GM12878 (cell line): ENCODE results near the gene DDX21. TPM values are rescaled to one million over a fixed set of nuclear protein-coding genes. Genes with fewer than 3 reads are reported as not detected.
A peak's percentile ranks its signal among the peaks of the same experiment; 100 is the strongest.

ENCODE experiments used
- ATF7 ChIP-seq: fragments of 450-650 bp; IDR thresholded peaks from 2 replicates; pipeline ENCODE4 v1.6.1; 2016; ENCODE audit warnings: low read depth, mild to moderate bottlenecking
- BRCA1 ChIP-seq: IDR thresholded peaks from 2 replicates; pipeline ENCODE4 v1.6.1; 2011; ENCODE audit warnings: low read depth, low read length, improper control_type of control experiment
- CBFB ChIP-seq: IDR thresholded peaks from 2 replicates; pipeline ENCODE4 v1.6.1; 2016; ENCODE audit warnings: antibody characterized with exemption, low read depth
- CREB1 ChIP-seq: IDR thresholded peaks from 2 replicates; pipeline ENCODE4 v1.6.1; 2012; ENCODE audit warnings: low read depth, mild to moderate bottlenecking, inconsistent platforms
- EED ChIP-seq: sonication (generic); IDR thresholded peaks from 2 replicates; pipeline ENCODE4 v1.6.1; 2016; ENCODE audit warnings: antibody characterized with exemption, low read depth
- FOXM1 ChIP-seq: IDR thresholded peaks from 2 replicates; pipeline ENCODE4 v1.6.1; 2012; ENCODE audit warnings: low read depth, mild to moderate bottlenecking, inconsistent platforms, low read length, moderate library complexity
- MTA3 ChIP-seq: IDR thresholded peaks from 2 replicates; pipeline ENCODE4 v1.6.1; 2012; ENCODE audit warnings: low read length, inconsistent platforms, borderline replicate concordance
- MYB ChIP-seq: fragments of 150-350 bp; IDR thresholded peaks from 2 replicates; pipeline ENCODE4 v1.6.1; 2014; ENCODE audit warnings: mild to moderate bottlenecking, low read depth, low read length, borderline replicate concordance
- NFXL1 ChIP-seq: fragments of 450-650 bp; IDR thresholded peaks from 2 replicates; pipeline ENCODE4 v1.6.1; 2017; ENCODE audit warnings: antibody characterized with exemption, mild to moderate bottlenecking, borderline replicate concordance
- NRF1 ChIP-seq: conservative IDR thresholded peaks from 2 replicates; pipeline ENCODE4 v1.6.1; 2011; ENCODE audit warnings: mild to moderate bottlenecking, low read depth, low read length, improper control_type of control experiment
- PKNOX1 ChIP-seq: fragments of 450-650 bp; IDR thresholded peaks from 2 replicates; pipeline ENCODE4 v1.6.1; 2016; ENCODE audit warnings: mild to moderate bottlenecking
- RAD21 ChIP-seq: IDR thresholded peaks from 2 replicates; pipeline ENCODE4 v1.6.1; 2011; ENCODE audit warnings: mild to moderate bottlenecking, low read depth, low read length, moderate library complexity; ENCODE audit not compliant: insufficient read depth
- RBBP5 ChIP-seq: fragments of 200-600 bp; sonication (generic); conservative IDR thresholded peaks from 2 replicates; pipeline ENCODE4 v1.6.1; 2016
- RCOR1 ChIP-seq: conservative IDR thresholded peaks from 2 replicates; pipeline ENCODE4 v1.6.1; 2012; ENCODE audit warnings: low read depth, low read length, improper control_type of control experiment
- RUNX3 ChIP-seq: IDR thresholded peaks from 2 replicates; pipeline ENCODE4 v1.6.1; 2012; ENCODE audit warnings: low read length, inconsistent platforms
- SIX5 ChIP-seq: IDR thresholded peaks from 2 replicates; pipeline ENCODE4 v1.6.1; 2011; ENCODE audit warnings: mild to moderate bottlenecking, low read depth, low read length, moderate library complexity; ENCODE audit not compliant: severe bottlenecking
- SMARCA5 ChIP-seq: fragments of 450-650 bp; IDR thresholded peaks from 2 replicates; pipeline ENCODE4 v1.6.1; 2017; ENCODE audit warnings: mild to moderate bottlenecking
- SMC3 ChIP-seq: IDR thresholded peaks from 2 replicates; pipeline ENCODE4 v1.6.1; 2011; ENCODE audit warnings: low read length, improper control_type of control experiment, borderline replicate concordance
- SP1 ChIP-seq: IDR thresholded peaks from one replicate; pipeline ENCODE4 v1.6.1; 2011; ENCODE audit warnings: low read depth, low read length
- SPI1 ChIP-seq: IDR thresholded peaks from 2 replicates; pipeline ENCODE4 v1.6.1; 2011; ENCODE audit warnings: low read depth, mild to moderate bottlenecking, low read length, moderate library complexity, borderline replicate concordance; ENCODE audit not compliant: insufficient read depth
- SRF ChIP-seq, 2 experiments: IDR thresholded peaks; 2 replicates each; pipeline ENCODE4 v1.6.1; 2011; ENCODE audit warnings: low read depth in 2 of 2, low read length in 2 of 2, mild to moderate bottlenecking in 1 of 2, moderate library complexity in 1 of 2
- STAT1 ChIP-seq: fragments of 450-650 bp; conservative IDR thresholded peaks from 2 replicates; pipeline ENCODE4 v1.6.1; 2014; ENCODE audit warnings: antibody characterized with exemption, mild to moderate bottlenecking
- TAF1 ChIP-seq: IDR thresholded peaks from 2 replicates; pipeline ENCODE4 v1.6.1; 2011; ENCODE audit warnings: mild to moderate bottlenecking, low read depth, low read length, borderline replicate concordance
- USF2 ChIP-seq: IDR thresholded peaks from 2 replicates; pipeline ENCODE4 v1.6.1; 2011; ENCODE audit warnings: low read depth, low read length, improper control_type of control experiment, borderline replicate concordance
- WRNIP1 ChIP-seq: IDR thresholded peaks from 2 replicates; pipeline ENCODE4 v1.6.1; 2011; ENCODE audit warnings: low read depth, low read length, improper control_type of control experiment, borderline replicate concordance
- ZBED1 ChIP-seq: IDR thresholded peaks from 2 replicates; pipeline ENCODE4 v1.6.1; 2016; ENCODE audit warnings: borderline replicate concordance
- ZBTB11 ChIP-seq: fragments of 450-650 bp; formaldehyde crosslinking; IDR thresholded peaks from 2 replicates; pipeline ENCODE4 v1.5.0; 2022; ENCODE audit warnings: mild to moderate bottlenecking, missing genetic modification characterization
- ZSCAN29 ChIP-seq: fragments of 450-650 bp; IDR thresholded peaks from 2 replicates; pipeline ENCODE4 v1.6.1; 2017; ENCODE audit warnings: mild to moderate bottlenecking, moderate library complexity
- polyA plus RNA-seq, 11 experiments: library from polyadenylated mRNA; depleted of rRNA in 4 of 11; unstranded in 6 of 11; stranded (reverse) in 5 of 11; fragments of >200 nt; fragmentation: Nextera tagmentation in 4 of 11; fragmentation: Illumina TruSeq in 1 of 11; extraction: Ambion mirVana in 4 of 11; extraction: Trizol in 1 of 11; gene quantifications; 1 replicate in 1 of 11; 2 replicates in 10 of 11; pipeline versions ENCODE4 v1.2.1 to v1.2.3, GENCODE V29; 2011 to 2016; ENCODE audit warnings: inconsistent platforms in 2 of 11, missing spikeins in 2 of 11, low read depth in 1 of 11
- total RNA-seq, 4 experiments: library from RNA; depleted of rRNA in 3 of 4; stranded (reverse); fragments of >200 nt in 3 of 4; fragmentation: Illumina TruSeq in 1 of 4; extraction: Trizol in 1 of 4; gene quantifications; 2 replicates each; pipeline versions ENCODE4 v1.2.1 to v1.2.3, GENCODE V29; 2013 to 2021

DDX21 gene
- total and polyA plus RNA-seq, 10 of the 15 experiments (the other 5 are each of a cell fraction or from before 2014, with no cell fraction given) = 41.1 to 182 (median 116) TPM

GRCh38 chr10:68988530-68989316, 32.8 kb downstream of the DDX21 start, which contains the start of gene KIFBP (continued):
- TF ChIP-seq CREB1 (peak; percentile 87), STAT1 (peak; percentile 65; the same call in 1 of the 2 replicates), RAD21 (peak; percentile 20; the same call in 1 of the 2 replicates), ZBTB11 (CRISPR knock-in tag) (no peak), SIX5 (no peak), RBBP5 (no peak), SMC3 (no peak; the same call in none of the 2 replicates), ZBED1 (no peak), BRCA1 (no peak), MTA3 (no peak), EED (peak; percentile 81), NRF1 (no peak), RCOR1 (no peak), WRNIP1 (no peak), NFXL1 (no peak), SMARCA5 (peak; percentile 66), USF2 (no peak), SPI1 (no peak), FOXM1 (peak; percentile 58; the same call in 1 of the 2 replicates), PKNOX1 (peak; percentile 65; the same call in 1 of the 2 replicates), RUNX3 (peak; percentile 87), TAF1 (peak; percentile 79; the same call in 1 of the 2 replicates), ZSCAN29 (no peak), CBFB (peak; percentile 66), ATF7 (peak; percentile 19; the same call in 1 of the 2 replicates), MYB (no peak), SRF (IDR thresholded peaks at IDR 0.05; ENCODE audit: low read depth in 2 of 2, low read length in 2 of 2) (no peak), SP1 (peak; percentile 66)
